SK-N-SH treated with all-trans-retinoic acid at 6 μM for 48 hours (cell line): Measurements from ENCODE around the gene PTBP1.

Source experiments
- ATAC-seq: fragments of 200-7000 bp; cut with Tn5 transposase; 3 replicates; pipeline ENCODE4 v1.9.1; 2020; ENCODE audit warnings: mild to moderate bottlenecking, moderate library complexity
- ARNTL ChIP-seq: fragments of 450-650 bp; formaldehyde crosslinking; IDR thresholded peaks from 2 replicates; pipeline ENCODE4 v1.5.0; 2020; ENCODE audit warnings: low read depth, mild to moderate bottlenecking, moderate library complexity, borderline replicate concordance
- BACH2 ChIP-seq: fragments of 250-450 bp; sonication (Bioruptor Pico); IDR thresholded peaks from 2 replicates; pipeline ENCODE4 v1.9.0; 2021; ENCODE audit warnings: mild to moderate bottlenecking, borderline replicate concordance
- CREB5 ChIP-seq: fragments of 250-450 bp; sonication (Bioruptor Pico); IDR thresholded peaks from 2 replicates; pipeline ENCODE4 v1.5.1; 2020; ENCODE audit warnings: low read depth, mild to moderate bottlenecking, moderate library complexity
- CSDC2 ChIP-seq: fragments of 250-450 bp; sonication (Bioruptor Pico); IDR thresholded peaks from 2 replicates; pipeline ENCODE4 v1.5.0; 2020; ENCODE audit warnings: mild to moderate bottlenecking, moderate library complexity
- ESRRG ChIP-seq: fragments of 250-450 bp; sonication (Bioruptor Pico); IDR thresholded peaks from 2 replicates; pipeline ENCODE4 v1.6.1; 2021; ENCODE audit warnings: mild to moderate bottlenecking
- GLIS3 ChIP-seq: fragments of 250-450 bp; sonication (Bioruptor Pico); IDR thresholded peaks from 2 replicates; pipeline ENCODE4 v1.5.0; 2020; ENCODE audit warnings: mild to moderate bottlenecking, moderate library complexity
- ISL1 ChIP-seq: fragments of 250-450 bp; sonication (Bioruptor Pico); IDR thresholded peaks from 2 replicates; pipeline ENCODE4 v2.1.2; 2022; ENCODE audit warnings: mild to moderate bottlenecking, moderate library complexity
- OSR1 ChIP-seq: fragments of 250-450 bp; sonication (Bioruptor Pico); IDR thresholded peaks from 2 replicates; pipeline ENCODE4 v1.8.0; 2022; ENCODE audit warnings: moderate library complexity, mild to moderate bottlenecking, inconsistent platforms
- POU6F1 ChIP-seq: fragments of 250-450 bp; sonication (Bioruptor Pico); IDR thresholded peaks from 2 replicates; pipeline ENCODE4 v1.8.0; 2021; ENCODE audit warnings: low read depth, mild to moderate bottlenecking, moderate library complexity, borderline replicate concordance
- PPARA ChIP-seq: fragments of 250-450 bp; sonication (Bioruptor Pico); IDR thresholded peaks from 2 replicates; pipeline ENCODE4 v1.5.0; 2020; ENCODE audit warnings: mild to moderate bottlenecking, borderline replicate concordance
- RARB ChIP-seq: fragments of 250-450 bp; sonication (Bioruptor Pico); IDR thresholded peaks from 2 replicates; pipeline ENCODE4 v1.8.0; 2021; ENCODE audit warnings: mild to moderate bottlenecking, moderate library complexity
- SNAI2 ChIP-seq: fragments of 250-450 bp; sonication (Bioruptor Pico); IDR thresholded peaks from 2 replicates; pipeline ENCODE4 v1.5.0; 2020; ENCODE audit warnings: mild to moderate bottlenecking, moderate library complexity
- TCF4 ChIP-seq: fragments of 250-450 bp; sonication (Bioruptor Pico); IDR thresholded peaks from 2 replicates; pipeline ENCODE4 v1.8.0; 2021; ENCODE audit warnings: mild to moderate bottlenecking, moderate library complexity, borderline replicate concordance
- TOX ChIP-seq: fragments of 250-450 bp; sonication (Bioruptor Pico); IDR thresholded peaks from 2 replicates; pipeline ENCODE4 v1.8.0; 2021; ENCODE audit warnings: mild to moderate bottlenecking, moderate library complexity, borderline replicate concordance
- ZC3H10 ChIP-seq: fragments of 250-450 bp; sonication (Bioruptor Pico); IDR thresholded peaks from 2 replicates; pipeline ENCODE4 v1.5.1; 2021; ENCODE audit warnings: mild to moderate bottlenecking, moderate library complexity
- ZFP3 ChIP-seq: fragments of 250-450 bp; sonication (Bioruptor Pico); IDR thresholded peaks from 2 replicates; pipeline ENCODE4 v1.5.0; 2020; ENCODE audit warnings: mild to moderate bottlenecking, moderate library complexity
- ZNF565 ChIP-seq: fragments of 450-650 bp; formaldehyde crosslinking; conservative IDR thresholded peaks from 2 replicates; pipeline ENCODE4 v1.5.0; 2020; ENCODE audit warnings: low read depth, mild to moderate bottlenecking, moderate library complexity
- ZNF70 ChIP-seq: fragments of 450-650 bp; formaldehyde crosslinking; IDR thresholded peaks from 2 replicates; pipeline ENCODE4 v1.5.0; 2020; ENCODE audit warnings: mild to moderate bottlenecking, moderate library complexity
- ZNF8 ChIP-seq: fragments of 450-650 bp; formaldehyde crosslinking; IDR thresholded peaks from 2 replicates; pipeline ENCODE4 v1.5.0; 2020; ENCODE audit warnings: mild to moderate bottlenecking, moderate library complexity
- TF ChIP-seq, protein P1 (sequence below): fragments of 250-450 bp; sonication (Bioruptor Pico); IDR thresholded peaks from 2 replicates; pipeline ENCODE4 v1.5.0; 2020; ENCODE audit warnings: mild to moderate bottlenecking, moderate library complexity
- TF ChIP-seq, protein P2 (sequence below): fragments of 250-450 bp; sonication (Bioruptor Pico); IDR thresholded peaks from 2 replicates; pipeline ENCODE4 v1.5.1; 2021; ENCODE audit warnings: mild to moderate bottlenecking, moderate library complexity
- TF ChIP-seq, protein P3 (sequence below): fragments of 250-450 bp; sonication (Bioruptor Pico); IDR thresholded peaks from 2 replicates; pipeline ENCODE4 v1.8.0; 2020; ENCODE audit warnings: mild to moderate bottlenecking, moderate library complexity, borderline replicate concordance

Gene PTBP1

DNA sequence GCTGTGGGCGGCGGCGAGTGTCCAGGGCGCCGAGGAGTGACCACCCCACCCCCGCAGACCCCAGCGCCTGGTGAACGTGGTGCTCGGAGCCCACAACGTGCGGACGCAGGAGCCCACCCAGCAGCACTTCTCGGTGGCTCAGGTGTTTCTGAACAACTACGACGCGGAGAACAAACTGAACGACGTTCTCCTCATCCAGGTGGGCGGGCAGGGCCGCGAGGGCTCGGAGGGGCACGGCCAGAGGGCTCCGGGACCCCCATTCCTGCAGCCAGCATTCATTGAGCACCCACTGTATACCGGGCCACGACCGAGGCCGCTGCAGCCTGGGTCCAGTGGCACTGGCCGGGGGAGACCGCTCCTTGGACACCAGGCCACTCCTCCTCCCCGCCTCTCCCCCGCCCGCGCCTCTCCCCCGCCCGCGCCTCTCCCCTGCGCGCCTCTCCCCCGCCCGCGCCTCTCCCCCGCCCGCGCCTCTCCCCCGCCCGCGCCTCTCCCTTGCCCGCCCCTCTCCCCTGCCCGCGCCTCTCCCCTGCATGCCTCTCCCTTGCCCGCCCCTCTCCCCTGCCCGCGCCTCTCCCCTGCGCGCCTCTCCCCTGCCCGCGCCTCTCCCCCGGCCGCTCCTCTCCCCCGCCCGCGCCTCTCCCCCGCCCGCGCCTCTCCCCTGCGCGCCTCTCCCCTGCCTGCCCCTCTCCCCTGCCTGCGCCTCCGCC lies 46.7 kb downstream of the PTBP1 start (continued):
- TF ChIP-seq CREB5 (CRISPR knock-in tag) (no peak), TCF4 (CRISPR knock-in tag) (no peak), ZNF565 (no peak), ESRRG (no peak), OSR1 (CRISPR knock-in tag) (no peak), POU6F1 (CRISPR knock-in tag) (no peak)

DNA sequence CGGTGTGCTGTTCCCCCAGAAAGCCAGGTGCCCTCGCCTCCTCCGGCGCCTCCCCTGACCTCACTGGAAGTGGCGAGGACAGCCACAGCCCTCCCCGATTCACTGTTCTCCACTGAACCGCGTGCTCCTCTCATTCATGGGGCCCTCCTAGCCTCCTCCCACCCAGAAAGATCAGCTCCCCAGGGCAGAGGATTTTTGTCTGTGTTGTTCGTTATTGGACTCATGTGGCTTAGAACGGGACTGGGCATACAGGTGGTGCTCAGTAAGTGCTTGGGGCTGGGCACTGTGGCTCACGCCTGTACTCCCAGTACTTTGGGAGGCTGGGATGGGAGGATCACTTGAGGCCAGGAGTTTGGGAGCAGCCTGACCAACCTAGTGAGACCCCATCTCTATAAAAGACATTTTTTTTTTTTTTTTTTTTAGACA lies 47.3 kb downstream of the PTBP1 start:
- no peak for ATAC-seq

GRCh38 chr19:845707-846521 lies 48.7 kb downstream of the PTBP1 start:
- ATAC-seq: no peak
- TF ChIP-seq POU6F1 (CRISPR knock-in tag) (no peak), OSR1 (CRISPR knock-in tag) (no peak), ZFP3 (CRISPR knock-in tag) (no peak), CREB5 (CRISPR knock-in tag) (no peak), GLIS3 (CRISPR knock-in tag) (no peak)
- TF ChIP-seq, protein P1, sequence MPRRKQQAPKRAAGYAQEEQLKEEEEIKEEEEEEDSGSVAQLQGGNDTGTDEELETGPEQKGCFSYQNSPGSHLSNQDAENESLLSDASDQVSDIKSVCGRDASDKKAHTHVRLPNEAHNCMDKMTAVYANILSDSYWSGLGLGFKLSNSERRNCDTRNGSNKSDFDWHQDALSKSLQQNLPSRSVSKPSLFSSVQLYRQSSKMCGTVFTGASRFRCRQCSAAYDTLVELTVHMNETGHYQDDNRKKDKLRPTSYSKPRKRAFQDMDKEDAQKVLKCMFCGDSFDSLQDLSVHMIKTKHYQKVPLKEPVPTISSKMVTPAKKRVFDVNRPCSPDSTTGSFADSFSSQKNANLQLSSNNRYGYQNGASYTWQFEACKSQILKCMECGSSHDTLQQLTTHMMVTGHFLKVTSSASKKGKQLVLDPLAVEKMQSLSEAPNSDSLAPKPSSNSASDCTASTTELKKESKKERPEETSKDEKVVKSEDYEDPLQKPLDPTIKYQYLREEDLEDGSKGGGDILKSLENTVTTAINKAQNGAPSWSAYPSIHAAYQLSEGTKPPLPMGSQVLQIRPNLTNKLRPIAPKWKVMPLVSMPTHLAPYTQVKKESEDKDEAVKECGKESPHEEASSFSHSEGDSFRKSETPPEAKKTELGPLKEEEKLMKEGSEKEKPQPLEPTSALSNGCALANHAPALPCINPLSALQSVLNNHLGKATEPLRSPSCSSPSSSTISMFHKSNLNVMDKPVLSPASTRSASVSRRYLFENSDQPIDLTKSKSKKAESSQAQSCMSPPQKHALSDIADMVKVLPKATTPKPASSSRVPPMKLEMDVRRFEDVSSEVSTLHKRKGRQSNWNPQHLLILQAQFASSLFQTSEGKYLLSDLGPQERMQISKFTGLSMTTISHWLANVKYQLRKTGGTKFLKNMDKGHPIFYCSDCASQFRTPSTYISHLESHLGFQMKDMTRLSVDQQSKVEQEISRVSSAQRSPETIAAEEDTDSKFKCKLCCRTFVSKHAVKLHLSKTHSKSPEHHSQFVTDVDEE (CRISPR knock-in tag): no peak

More for the DNA sequence above, 47.3 kb downstream of the PTBP1 start:
- TF ChIP-seq PPARA (CRISPR knock-in tag) (no peak), TOX (CRISPR knock-in tag) (no peak), TCF4 (CRISPR knock-in tag) (no peak), ISL1 (CRISPR knock-in tag) (no peak), ZFP3 (CRISPR knock-in tag) (no peak), ZNF565 (no peak), ARNTL (CRISPR knock-in tag) (no peak), GLIS3 (CRISPR knock-in tag) (no peak), SNAI2 (CRISPR knock-in tag) (no peak), OSR1 (CRISPR knock-in tag) (no peak), ESRRG (no peak), ZC3H10 (CRISPR knock-in tag) (no peak), CSDC2 (no peak), BACH2 (CRISPR knock-in tag) (no peak), RARB (CRISPR knock-in tag) (no peak), ZNF70 (no peak), ZNF8 (CRISPR knock-in tag) (no peak)
- TF ChIP-seq, protein P2, sequence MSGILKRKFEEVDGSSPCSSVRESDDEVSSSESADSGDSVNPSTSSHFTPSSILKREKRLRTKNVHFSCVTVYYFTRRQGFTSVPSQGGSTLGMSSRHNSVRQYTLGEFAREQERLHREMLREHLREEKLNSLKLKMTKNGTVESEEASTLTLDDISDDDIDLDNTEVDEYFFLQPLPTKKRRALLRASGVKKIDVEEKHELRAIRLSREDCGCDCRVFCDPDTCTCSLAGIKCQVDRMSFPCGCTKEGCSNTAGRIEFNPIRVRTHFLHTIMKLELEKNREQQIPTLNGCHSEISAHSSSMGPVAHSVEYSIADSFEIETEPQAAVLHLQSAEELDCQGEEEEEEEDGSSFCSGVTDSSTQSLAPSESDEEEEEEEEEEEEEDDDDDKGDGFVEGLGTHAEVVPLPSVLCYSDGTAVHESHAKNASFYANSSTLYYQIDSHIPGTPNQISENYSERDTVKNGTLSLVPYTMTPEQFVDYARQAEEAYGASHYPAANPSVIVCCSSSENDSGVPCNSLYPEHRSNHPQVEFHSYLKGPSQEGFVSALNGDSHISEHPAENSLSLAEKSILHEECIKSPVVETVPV (CRISPR knock-in tag): no peak
- TF ChIP-seq, protein P3, sequence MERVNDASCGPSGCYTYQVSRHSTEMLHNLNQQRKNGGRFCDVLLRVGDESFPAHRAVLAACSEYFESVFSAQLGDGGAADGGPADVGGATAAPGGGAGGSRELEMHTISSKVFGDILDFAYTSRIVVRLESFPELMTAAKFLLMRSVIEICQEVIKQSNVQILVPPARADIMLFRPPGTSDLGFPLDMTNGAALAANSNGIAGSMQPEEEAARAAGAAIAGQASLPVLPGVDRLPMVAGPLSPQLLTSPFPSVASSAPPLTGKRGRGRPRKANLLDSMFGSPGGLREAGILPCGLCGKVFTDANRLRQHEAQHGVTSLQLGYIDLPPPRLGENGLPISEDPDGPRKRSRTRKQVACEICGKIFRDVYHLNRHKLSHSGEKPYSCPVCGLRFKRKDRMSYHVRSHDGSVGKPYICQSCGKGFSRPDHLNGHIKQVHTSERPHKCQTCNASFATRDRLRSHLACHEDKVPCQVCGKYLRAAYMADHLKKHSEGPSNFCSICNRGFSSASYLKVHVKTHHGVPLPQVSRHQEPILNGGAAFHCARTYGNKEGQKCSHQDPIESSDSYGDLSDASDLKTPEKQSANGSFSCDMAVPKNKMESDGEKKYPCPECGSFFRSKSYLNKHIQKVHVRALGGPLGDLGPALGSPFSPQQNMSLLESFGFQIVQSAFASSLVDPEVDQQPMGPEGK (CRISPR knock-in tag): no peak
- TF ChIP-seq, protein P1 (CRISPR knock-in tag): no peak
